Activated T-helper 1 cell treated with anti-CD3 and anti-CD28 coated beads, Interleukin-12 subunit alpha, Interleukin-12 subunit beta, Interleukin-2, Interleukin-4 antibody, amounts not matched to agents 30 ng/mL and 10 ng/mL and 1 ng/mL, durations not matched to agents 14 hours and 24 hours and 36 hours (primary cell): Measurements from ENCODE around the gene ZNF33A. TPM values are rescaled to one million over a fixed set of nuclear protein-coding genes. Genes with fewer than 3 reads are reported as not detected.
"Not testable (repeated sequence)": the region's sequence is repeated elsewhere in the genome, so short reads cannot be mapped to it uniquely, and the experiment has no call there.

Source experiments
- DNase-seq: peaks from one replicate; pipeline ENCODE4 v3.0.0; 2021; ENCODE audit warnings: low spot score
- H3K27ac Mint-ChIP-seq: one replicate; pipeline ENCODE4 v1.8.0; 2021; ENCODE audit warnings: mild to moderate bottlenecking, mixed read lengths
- H3K27me3 Mint-ChIP-seq: one replicate; pipeline ENCODE4 v1.8.0; 2022; ENCODE audit warnings: mild to moderate bottlenecking, moderate library complexity, mixed read lengths; ENCODE audit not compliant: insufficient read depth
- H3K36me3 Mint-ChIP-seq: one replicate; pipeline ENCODE4 v1.8.0; 2021; ENCODE audit warnings: low read depth, mixed read lengths
- H3K4me1 Mint-ChIP-seq: one replicate; pipeline ENCODE4 v1.8.0; 2021; ENCODE audit warnings: low read depth, mixed read lengths
- H3K4me3 Mint-ChIP-seq: one replicate; pipeline ENCODE4 v1.8.0; 2021; ENCODE audit warnings: mild to moderate bottlenecking, moderate library complexity, mixed read lengths
- H3K9me3 Mint-ChIP-seq: one replicate; pipeline ENCODE4 v1.8.0; 2021; ENCODE audit warnings: mixed read lengths
- intact Hi-C: fragments of 100-400 bp; cut with micrococcal nuclease; formaldehyde crosslinking; loops from one replicate; pipeline ENCODE4 v1.15.1; 2024
- total RNA-seq: library from RNA; stranded (reverse); gene quantifications from 2 replicates; pipeline ENCODE4 v1.2.3, GENCODE V29; 2022

The ZNF33A gene
- total RNA-seq, 1 donor from 2014 or later: 17.2 TPM

- H3K4me3 Mint-ChIP-seq: no peak overlapping the region
- no peak for DNase-seq
- no peaks in the 10 kb centered on the region for H3K4me1 Mint-ChIP-seq
- H3K27me3 Mint-ChIP-seq: no peaks in the 10 kb centered on the region
- peaks cover 75% of the 10 kb centered on the region for H3K36me3 Mint-ChIP-seq
- intact Hi-C loops: no loop called here
- H3K27ac Mint-ChIP-seq: no peak overlapping the region
- H3K9me3 Mint-ChIP-seq: peaks cover 81% of the 10 kb centered on the region
Measured at GRCh38 chr10:38054361-38054797, 43.9 kb downstream of the ZNF33A start.

- DNase-seq, H3K27ac Mint-ChIP-seq, H3K27me3 Mint-ChIP-seq, H3K4me1 Mint-ChIP-seq, intact Hi-C loops, H3K4me3 Mint-ChIP-seq: not testable (repeated sequence)
- Mint-ChIP-seq H3K9me3 (peaks cover 79% of the 10 kb centered on the region), H3K36me3 (peaks cover 75% of the 10 kb centered on the region)
Measured at GRCh38 chr10:38055274-38055894, 44.9 kb downstream of the ZNF33A start.

GRCh38 chr10:38069663-38070062 is 59.2 kb downstream of the ZNF33A start:
- DNase-seq, intact Hi-C loops, H3K4me1 Mint-ChIP-seq, H3K27ac Mint-ChIP-seq, H3K36me3 Mint-ChIP-seq, H3K4me3 Mint-ChIP-seq, H3K27me3 Mint-ChIP-seq: not testable (repeated sequence)
- H3K9me3 Mint-ChIP-seq: peaks cover 15% of the 10 kb centered on the region

GRCh38 chr10:38070501-38070900 is 60.0 kb downstream of the ZNF33A start:
- Mint-ChIP-seq H3K27me3 (no peaks in the 10 kb centered on the region), H3K4me3 (no peak overlapping the region), H3K27ac (no peak overlapping the region), H3K9me3 (peaks cover 21% of the 10 kb centered on the region), H3K4me1 (no peaks in the 10 kb centered on the region), H3K36me3 (no peaks in the 10 kb centered on the region)
- intact Hi-C loops: no loop called here
- no peak for DNase-seq

GRCh38 chr10:38072552-38072951 is 62.1 kb downstream of the ZNF33A start:
- Mint-ChIP-seq H3K36me3 (no peaks in the 10 kb centered on the region), H3K9me3 (peaks cover 31% of the 10 kb centered on the region), H3K4me1 (no peaks in the 10 kb centered on the region), H3K27ac (no peak overlapping the region), H3K4me3 (no peak overlapping the region), H3K27me3 (no peaks in the 10 kb centered on the region)
- DNase-seq: no peak
- intact Hi-C loops: no loop called here

- no peak overlapping the region for H3K27ac Mint-ChIP-seq
- H3K4me1 Mint-ChIP-seq: no peaks in the 10 kb centered on the region
- intact Hi-C loops: no loop called here
- no peaks in the 10 kb centered on the region for H3K36me3 Mint-ChIP-seq
- H3K9me3 Mint-ChIP-seq: peaks cover 44% of the 10 kb centered on the region
- no peak for DNase-seq
- no peaks in the 10 kb centered on the region for H3K27me3 Mint-ChIP-seq
- no peak overlapping the region for H3K4me3 Mint-ChIP-seq
Measured at GRCh38 chr10:38076687-38077086, 66.2 kb downstream of the ZNF33A start.

GRCh38 chr10:38093318-38093717 is 82.8 kb downstream of the ZNF33A start:
- peak overlapping the region; percentile 75 for H3K27ac Mint-ChIP-seq
- H3K4me3 Mint-ChIP-seq: peak overlapping the region; percentile 87

GRCh38 chr10:38093816-38094157 is 83.3 kb downstream of the ZNF33A start:
- peak overlapping the region; percentile 75 for H3K27ac Mint-ChIP-seq
- H3K4me1 Mint-ChIP-seq: peaks cover 26% of the 10 kb centered on the region
- no peak for DNase-seq
- no peaks in the 10 kb centered on the region for H3K27me3 Mint-ChIP-seq
- intact Hi-C loops: loop anchor here (1.0 to 10.0 kb wide), 5 partner anchors 55 to 261 kb away; partner anchors contain the start of genes ZNF248, ZNF25 and ZNF33A
- peaks cover 20% of the 10 kb centered on the region for H3K9me3 Mint-ChIP-seq
- H3K4me3 Mint-ChIP-seq: peak overlapping the region; percentile 87
- peaks cover 38% of the 10 kb centered on the region for H3K36me3 Mint-ChIP-seq

More at GRCh38 chr10:38093318-38093717, 82.8 kb downstream of the ZNF33A start:
- not testable (repeated sequence) for H3K27me3 Mint-ChIP-seq, DNase-seq
- intact Hi-C loops: loop anchor here (10.0 kb wide), 1 partner anchor 261 kb away; no protein-coding TSS in a partner anchor
- Mint-ChIP-seq H3K36me3 (peaks cover 34% of the 10 kb centered on the region), H3K4me1 (peaks cover 26% of the 10 kb centered on the region), H3K9me3 (peaks cover 16% of the 10 kb centered on the region)

- Mint-ChIP-seq H3K36me3 (peaks cover 44% of the 10 kb centered on the region), H3K4me1 (peaks cover 26% of the 10 kb centered on the region), H3K27ac (peak within 1 kb of the TSS; percentile 75), H3K9me3 (peaks cover 26% of the 10 kb centered on the region), H3K27me3 (no peaks in the 10 kb centered on the region), H3K4me3 (peak within 1 kb of the TSS; percentile 87)
- DNase-seq: peak; percentile 88
- intact Hi-C loops: loop anchor here (1.0 to 10.0 kb wide), 5 partner anchors 56 to 260 kb away; partner anchors contain the start of genes ZNF248, ZNF25 and ZNF33A
Measured at GRCh38 chr10:38094158-38094926, 83.9 kb downstream of the ZNF33A start, which contains the start of gene ZNF37A. Gene ZNF37A (plus strand): TSS chr10:38094337. CDS start chr10:38096618, 2,281 bp downstream.

- H3K27me3 Mint-ChIP-seq: no peaks in the 10 kb centered on the region
- DNase-seq: no peak
- peak overlapping the region; percentile 75 for H3K27ac Mint-ChIP-seq
Measured at GRCh38 chr10:38094927-38095574, 84.6 kb downstream of the ZNF33A start.

GRCh38 chr10:38102880-38103279 is 92.4 kb downstream of the ZNF33A start:
- no peak overlapping the region for H3K4me3 Mint-ChIP-seq
- H3K36me3 Mint-ChIP-seq: peaks cover 90% of the 10 kb centered on the region
- intact Hi-C loops: no loop called here
- DNase-seq: no peak
- peaks cover 92% of the 10 kb centered on the region for H3K9me3 Mint-ChIP-seq
- no peak overlapping the region for H3K27ac Mint-ChIP-seq
- H3K27me3 Mint-ChIP-seq: no peaks in the 10 kb centered on the region
- no peaks in the 10 kb centered on the region for H3K4me1 Mint-ChIP-seq

More at GRCh38 chr10:38094927-38095574, 84.6 kb downstream of the ZNF33A start:
- Mint-ChIP-seq H3K4me1 (peaks cover 26% of the 10 kb centered on the region), H3K9me3 (peaks cover 33% of the 10 kb centered on the region), H3K4me3 (peak overlapping the region; percentile 87), H3K36me3 (peaks cover 51% of the 10 kb centered on the region)
- intact Hi-C loops: loop anchor here (1.0 to 10.0 kb wide), 5 partner anchors 57 to 260 kb away; partner anchors contain the start of genes ZNF248, ZNF25 and ZNF33A

GRCh38 chr10:38103756-38104155 is 93.3 kb downstream of the ZNF33A start:
- H3K4me1 Mint-ChIP-seq: no peaks in the 10 kb centered on the region
- no peak for DNase-seq
- peaks cover 92% of the 10 kb centered on the region for H3K9me3 Mint-ChIP-seq
- H3K27me3 Mint-ChIP-seq: no peaks in the 10 kb centered on the region
- H3K4me3 Mint-ChIP-seq: no peak overlapping the region
- H3K27ac Mint-ChIP-seq: no peak overlapping the region
- H3K36me3 Mint-ChIP-seq: peaks cover 87% of the 10 kb centered on the region
- intact Hi-C loops: no loop called here
